ENCODE measurements around the gene ALG2.

- no peak for TF ChIP-seq CTCF (IDR thresholded peaks at IDR 0.05)
- TF ChIP-seq POLR2A (IDR thresholded peaks at IDR 0.05), result no peak
Measured at GRCh38 chr9:99235069-99235468, 13.3 kb upstream of the ALG2 start.
